ENCODE measurements around the gene IRAK2. TPM values are rescaled to one million over a fixed set of nuclear protein-coding genes. Genes with fewer than 3 reads are reported as not detected.

The IRAK2 gene
- total RNA-seq, 1 donor from 2014 or later, result 0.26 TPM

GRCh38 chr3:10273702-10274305 is 109.1 kb downstream of the IRAK2 start:
- H3K9ac ChIP-seq, result no peak overlapping the region
- H3F3A ChIP-seq (ENCODE audit: low read depth), result no peaks in the 10 kb centered on the region
- H3K4me2 ChIP-seq, result no peak overlapping the region
- H3K36me3 ChIP-seq, result no peaks in the 10 kb centered on the region
- Mint-ChIP-seq H3K4me3 (no peak overlapping the region), H3K27ac (no peak overlapping the region), H3K9me3 (no peaks in the 10 kb centered on the region), H3K4me1 (peaks cover 7% of the 10 kb centered on the region), H3K27me3 (ENCODE audit: insufficient read depth, low read depth) (no peaks in the 10 kb centered on the region), H3K36me3 (peaks cover 15% of the 10 kb centered on the region)
- H2AFZ ChIP-seq (replicated peaks), result no peak overlapping the region
- no peak overlapping the region for H3K4me3 ChIP-seq
- peaks cover 15% of the 10 kb centered on the region for H4K20me1 ChIP-seq (ENCODE audit: low read depth)
- TF ChIP-seq EZH2 (IDR thresholded peaks at IDR 0.05) (no peak), EZH2phosphoT487 (IDR thresholded peaks at IDR 0.05) (no peak)
- TF ChIP-seq, protein P1, sequence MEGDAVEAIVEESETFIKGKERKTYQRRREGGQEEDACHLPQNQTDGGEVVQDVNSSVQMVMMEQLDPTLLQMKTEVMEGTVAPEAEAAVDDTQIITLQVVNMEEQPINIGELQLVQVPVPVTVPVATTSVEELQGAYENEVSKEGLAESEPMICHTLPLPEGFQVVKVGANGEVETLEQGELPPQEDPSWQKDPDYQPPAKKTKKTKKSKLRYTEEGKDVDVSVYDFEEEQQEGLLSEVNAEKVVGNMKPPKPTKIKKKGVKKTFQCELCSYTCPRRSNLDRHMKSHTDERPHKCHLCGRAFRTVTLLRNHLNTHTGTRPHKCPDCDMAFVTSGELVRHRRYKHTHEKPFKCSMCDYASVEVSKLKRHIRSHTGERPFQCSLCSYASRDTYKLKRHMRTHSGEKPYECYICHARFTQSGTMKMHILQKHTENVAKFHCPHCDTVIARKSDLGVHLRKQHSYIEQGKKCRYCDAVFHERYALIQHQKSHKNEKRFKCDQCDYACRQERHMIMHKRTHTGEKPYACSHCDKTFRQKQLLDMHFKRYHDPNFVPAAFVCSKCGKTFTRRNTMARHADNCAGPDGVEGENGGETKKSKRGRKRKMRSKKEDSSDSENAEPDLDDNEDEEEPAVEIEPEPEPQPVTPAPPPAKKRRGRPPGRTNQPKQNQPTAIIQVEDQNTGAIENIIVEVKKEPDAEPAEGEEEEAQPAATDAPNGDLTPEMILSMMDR (IDR thresholded peaks at IDR 0.05), result no peak
- H3K27me3 ChIP-seq, result no peaks in the 10 kb centered on the region
- H3K4me1 ChIP-seq, result no peaks in the 10 kb centered on the region
- H3K9me3 ChIP-seq (ENCODE audit: low read depth), result no peaks in the 10 kb centered on the region
- DNase-seq (ENCODE audit: low spot score), result no peak
- H3K79me2 ChIP-seq (ENCODE audit: low read depth), result peaks cover 26% of the 10 kb centered on the region
- H3K27ac ChIP-seq, result no peak overlapping the region

DNA sequence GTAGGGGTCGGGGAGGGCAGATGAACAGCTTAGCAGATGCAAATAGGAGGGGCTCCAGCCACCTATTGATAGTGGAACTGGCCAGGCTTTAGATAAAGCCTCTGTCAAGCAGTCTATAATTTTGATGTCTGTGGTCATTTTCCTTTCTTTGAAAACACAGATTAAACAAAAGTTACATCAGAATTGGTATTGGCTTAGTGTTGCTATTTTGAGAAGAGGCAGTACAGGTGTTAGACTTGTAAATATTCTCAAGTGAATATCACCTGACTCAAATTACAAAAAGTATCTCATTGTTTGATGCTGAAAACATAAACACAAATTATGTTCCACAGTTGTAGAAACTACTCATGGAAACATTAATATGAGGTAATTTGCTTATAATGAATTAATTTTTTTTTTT is 109.9 kb downstream of the IRAK2 start:
- TF ChIP-seq, protein P1 (IDR thresholded peaks at IDR 0.05), result no peak
- TF ChIP-seq EZH2phosphoT487 (IDR thresholded peaks at IDR 0.05) (no peak), EZH2 (IDR thresholded peaks at IDR 0.05) (no peak)
- H3K4me1 ChIP-seq, result no peaks in the 10 kb centered on the region
- H3K36me3 Mint-ChIP-seq, result peaks cover 15% of the 10 kb centered on the region
- no peaks in the 10 kb centered on the region for H3K9me3 Mint-ChIP-seq
- no peak overlapping the region for H3K9ac ChIP-seq
- no peak overlapping the region for H3K4me3 Mint-ChIP-seq
- no peak overlapping the region for H2AFZ ChIP-seq (replicated peaks)
- no peak overlapping the region for H3K4me2 ChIP-seq
- H3K27ac Mint-ChIP-seq, result no peak overlapping the region
- no peaks in the 10 kb centered on the region for H3K36me3 ChIP-seq
- H3K9me3 ChIP-seq (ENCODE audit: low read depth), result no peaks in the 10 kb centered on the region
- H3K27me3 ChIP-seq, result no peaks in the 10 kb centered on the region
- H3K79me2 ChIP-seq (ENCODE audit: low read depth), result peaks cover 20% of the 10 kb centered on the region
- peaks cover 15% of the 10 kb centered on the region for H4K20me1 ChIP-seq (ENCODE audit: low read depth)
- H3K27me3 Mint-ChIP-seq (ENCODE audit: insufficient read depth, low read depth), result no peaks in the 10 kb centered on the region
- no peak overlapping the region for H3K27ac ChIP-seq
- DNase-seq (ENCODE audit: low spot score), result no peak
- H3K4me3 ChIP-seq, result no peak overlapping the region
- H3F3A ChIP-seq (ENCODE audit: low read depth), result no peaks in the 10 kb centered on the region
- peaks cover 7% of the 10 kb centered on the region for H3K4me1 Mint-ChIP-seq

DNA sequence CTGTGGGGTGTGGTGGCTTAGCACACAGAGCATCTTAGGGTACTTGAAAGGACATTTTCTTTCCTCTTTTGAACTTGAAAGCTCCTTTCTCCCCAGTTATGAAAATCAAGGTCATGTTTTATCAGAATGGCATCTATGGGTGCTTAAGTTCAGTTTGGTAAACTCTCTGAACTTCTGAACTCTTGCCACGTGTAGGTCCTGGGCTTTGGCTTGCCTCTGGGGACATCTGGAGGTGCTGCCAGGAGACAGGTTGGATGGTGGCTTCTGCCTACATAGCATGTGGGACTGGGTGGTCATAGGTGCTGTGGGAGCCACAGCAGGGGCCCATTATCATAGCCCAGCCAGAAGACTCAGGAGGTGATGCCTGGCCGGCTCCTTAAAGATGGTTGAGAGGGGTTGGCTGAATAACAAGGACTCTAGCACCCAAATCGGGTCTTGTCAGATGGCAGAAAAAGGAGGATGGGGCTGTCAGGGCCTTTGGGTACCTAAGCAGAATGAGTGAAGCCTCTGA is 112.5 kb downstream of the IRAK2 start:
- peaks cover 9% of the 10 kb centered on the region for H3K36me3 Mint-ChIP-seq
- H2AFZ ChIP-seq (replicated peaks), result no peak overlapping the region
- no peak overlapping the region for H3K4me3 Mint-ChIP-seq
- no peaks in the 10 kb centered on the region for H3K27me3 Mint-ChIP-seq (ENCODE audit: insufficient read depth, low read depth)
- no peak overlapping the region for H3K4me2 ChIP-seq
- H3K79me2 ChIP-seq (ENCODE audit: low read depth), result peaks cover 20% of the 10 kb centered on the region
- H3K4me1 ChIP-seq, result no peaks in the 10 kb centered on the region
- no peaks in the 10 kb centered on the region for H3F3A ChIP-seq (ENCODE audit: low read depth)
- H3K4me1 Mint-ChIP-seq, result peaks cover 9% of the 10 kb centered on the region
- H3K9ac ChIP-seq, result no peak overlapping the region
- H3K4me3 ChIP-seq, result no peak overlapping the region
- no peak for DNase-seq (ENCODE audit: low spot score)
- no peaks in the 10 kb centered on the region for H3K36me3 ChIP-seq
- no peaks in the 10 kb centered on the region for H3K9me3 Mint-ChIP-seq
- H4K20me1 ChIP-seq (ENCODE audit: low read depth), result peaks cover 15% of the 10 kb centered on the region
- no peaks in the 10 kb centered on the region for H3K9me3 ChIP-seq (ENCODE audit: low read depth)
- H3K27ac Mint-ChIP-seq, result no peak overlapping the region
- H3K27ac ChIP-seq, result no peak overlapping the region
- no peaks in the 10 kb centered on the region for H3K27me3 ChIP-seq
- TF ChIP-seq EZH2 (IDR thresholded peaks at IDR 0.05) (no peak), EZH2phosphoT487 (IDR thresholded peaks at IDR 0.05) (no peak)
- TF ChIP-seq, protein P1 (IDR thresholded peaks at IDR 0.05), result no peak
